Measurements from ENCODE around the gene IL1RL2.

- TF ChIP-seq CTCF (IDR thresholded peaks at IDR 0.05) (no peak), POLR2A (IDR thresholded peaks at IDR 0.05) (no peak)
These were observed 65.4 kb downstream of the IL1RL2 start for GRCh38 chr2:102252236-102252635.

Measured in thyroid gland (tissue), 4 donors.